HG02798 (cell line): Measurements from ENCODE around the gene ZNF280B.
"Not testable (repeated sequence)": the region's sequence is repeated elsewhere in the genome, so short reads cannot be mapped to it uniquely, and the experiment has no call there.

Experiments used
- ATAC-seq: cut with Tn5 transposase; IDR thresholded peaks from one replicate; pipeline ENCODE4 v1.9.1; 2021; ENCODE audit warnings: mild to moderate bottlenecking; ENCODE audit not compliant: unreplicated experiment, poor library complexity

The ZNF280B gene

GRCh38 chr22:22467112-22467511 lies 41.4 kb downstream of the ZNF280B start:
- ATAC-seq, result no peak

- no peak for ATAC-seq
Observed at GRCh38 chr22:22465782-22466181, 42.8 kb downstream of the ZNF280B start.

- ATAC-seq, result no peak
Observed at GRCh38 chr22:22465094-22465602, 43.4 kb downstream of the ZNF280B start.

- no peak for ATAC-seq
Observed at GRCh38 chr22:22464541-22465054, 43.9 kb downstream of the ZNF280B start.

- no peak for ATAC-seq
Observed at GRCh38 chr22:22463855-22464540, 44.5 kb downstream of the ZNF280B start.

GRCh38 chr22:22462813-22463567 lies 45.6 kb downstream of the ZNF280B start:
- ATAC-seq, result no peak

GRCh38 chr22:22461583-22461982 lies 47.0 kb downstream of the ZNF280B start:
- no peak for ATAC-seq

- no peak for ATAC-seq
Observed at GRCh38 chr22:22461111-22461510, 47.4 kb downstream of the ZNF280B start.

- no peak for ATAC-seq
Observed at GRCh38 chr22:22460635-22461034, 47.9 kb downstream of the ZNF280B start.

GRCh38 chr22:22460060-22460459 lies 48.5 kb downstream of the ZNF280B start:
- ATAC-seq, result no peak

- ATAC-seq, result no peak
Observed at GRCh38 chr22:22458896-22459588, 49.5 kb downstream of the ZNF280B start.

- ATAC-seq, result no peak
Observed at GRCh38 chr22:22458387-22458786, 50.2 kb downstream of the ZNF280B start.

- no peak for ATAC-seq
Observed at GRCh38 chr22:22454997-22455396, 53.5 kb downstream of the ZNF280B start.

- ATAC-seq, result no peak
Observed at GRCh38 chr22:22452996-22453686, 55.4 kb downstream of the ZNF280B start.

- no peak for ATAC-seq
Observed at GRCh38 chr22:22452211-22452610, 56.3 kb downstream of the ZNF280B start.

- ATAC-seq, result no peak
Observed at GRCh38 chr22:22450343-22450839, 58.2 kb downstream of the ZNF280B start.

- ATAC-seq, result no peak
Observed at GRCh38 chr22:22449819-22450218, 58.7 kb downstream of the ZNF280B start.

- no peak for ATAC-seq
Observed at GRCh38 chr22:22446517-22446916, 62.0 kb downstream of the ZNF280B start.

GRCh38 chr22:22444007-22444589 lies 64.4 kb downstream of the ZNF280B start:
- not testable (repeated sequence) for ATAC-seq
